ENCODE data around the gene TP53I3.
"Not testable (repeated sequence)": the region's sequence is repeated elsewhere in the genome, so short reads cannot be mapped to it uniquely, and the experiment has no call there.

DNA sequence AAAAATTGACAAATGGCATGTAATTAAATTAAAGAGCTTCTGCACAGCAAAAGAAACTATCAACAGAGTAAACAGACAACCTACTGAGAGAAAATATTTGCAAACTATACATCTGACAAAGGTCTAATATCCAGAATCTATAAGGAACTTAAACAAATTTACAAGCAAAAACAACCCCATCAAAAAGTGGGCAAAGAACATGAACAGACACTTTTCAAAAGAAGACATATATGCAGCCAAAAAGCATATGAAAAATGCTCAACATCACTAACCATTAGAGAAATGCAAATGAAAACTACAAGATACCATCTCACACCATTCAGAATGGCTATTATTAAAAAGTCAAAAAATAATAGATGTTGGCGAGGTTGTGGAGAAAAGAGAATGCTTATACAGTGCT is 24.8 kb upstream of the TP53I3 start:
- TF ChIP-seq, protein P1, sequence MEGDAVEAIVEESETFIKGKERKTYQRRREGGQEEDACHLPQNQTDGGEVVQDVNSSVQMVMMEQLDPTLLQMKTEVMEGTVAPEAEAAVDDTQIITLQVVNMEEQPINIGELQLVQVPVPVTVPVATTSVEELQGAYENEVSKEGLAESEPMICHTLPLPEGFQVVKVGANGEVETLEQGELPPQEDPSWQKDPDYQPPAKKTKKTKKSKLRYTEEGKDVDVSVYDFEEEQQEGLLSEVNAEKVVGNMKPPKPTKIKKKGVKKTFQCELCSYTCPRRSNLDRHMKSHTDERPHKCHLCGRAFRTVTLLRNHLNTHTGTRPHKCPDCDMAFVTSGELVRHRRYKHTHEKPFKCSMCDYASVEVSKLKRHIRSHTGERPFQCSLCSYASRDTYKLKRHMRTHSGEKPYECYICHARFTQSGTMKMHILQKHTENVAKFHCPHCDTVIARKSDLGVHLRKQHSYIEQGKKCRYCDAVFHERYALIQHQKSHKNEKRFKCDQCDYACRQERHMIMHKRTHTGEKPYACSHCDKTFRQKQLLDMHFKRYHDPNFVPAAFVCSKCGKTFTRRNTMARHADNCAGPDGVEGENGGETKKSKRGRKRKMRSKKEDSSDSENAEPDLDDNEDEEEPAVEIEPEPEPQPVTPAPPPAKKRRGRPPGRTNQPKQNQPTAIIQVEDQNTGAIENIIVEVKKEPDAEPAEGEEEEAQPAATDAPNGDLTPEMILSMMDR (IDR thresholded peaks at IDR 0.05 in 2 of 3, conservative IDR thresholded peaks at IDR 0.05 in 1 of 3; ENCODE audit: borderline replicate concordance in 1 of 3, insufficient read depth in 1 of 3, low read depth in 2 of 3, low read length in 2 of 3), result not testable (repeated sequence)
- TF ChIP-seq, protein P2, sequence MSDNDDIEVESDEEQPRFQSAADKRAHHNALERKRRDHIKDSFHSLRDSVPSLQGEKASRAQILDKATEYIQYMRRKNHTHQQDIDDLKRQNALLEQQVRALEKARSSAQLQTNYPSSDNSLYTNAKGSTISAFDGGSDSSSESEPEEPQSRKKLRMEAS (IDR thresholded peaks at IDR 0.05), result not testable (repeated sequence)
- not testable (repeated sequence) for TF ChIP-seq EZH2phosphoT487 (IDR thresholded peaks at IDR 0.05; ENCODE audit: borderline replicate concordance); EZH2 (IDR thresholded peaks at IDR 0.05); CEBPB (IDR thresholded peaks at IDR 0.05; ENCODE audit: low read depth); POLR2A (IDR thresholded peaks at IDR 0.05; ENCODE audit: borderline replicate concordance, extremely low read depth, insufficient read depth, insufficient read length); ZNF274 (IDR thresholded peaks at IDR 0.05; ENCODE audit: low read depth, low read length); SP1 (IDR thresholded peaks at IDR 0.05; ENCODE audit: low read depth)
